Left forelimb (tissue), 1 donor: ENCODE measurements around the gene XYLT2.

Experiments used
- DNase-seq: peaks from one replicate; pipeline ENCODE4 v3.0.0-alpha.2; 2018; ENCODE audit warnings: low spot score

The XYLT2 gene

GRCh38 chr17:50348522-50349242, 2.8 kb downstream of the XYLT2 start:
- peak; percentile 53 for DNase-seq

- DNase-seq = peak; percentile 63
These were observed 3.3 kb downstream of the XYLT2 start for GRCh38 chr17:50349243-50349600.

- DNase-seq = peak; percentile 25
These were observed 4.8 kb downstream of the XYLT2 start for GRCh38 chr17:50350733-50351132.

GRCh38 chr17:50352072-50352692, 6.3 kb downstream of the XYLT2 start:
- peak; percentile 60 for DNase-seq

GRCh38 chr17:50352693-50353599, 7.0 kb downstream of the XYLT2 start:
- DNase-seq = no peak

- no peak for DNase-seq
These were observed 7.8 kb downstream of the XYLT2 start for GRCh38 chr17:50353600-50354195.

- peak; percentile 48 for DNase-seq
These were observed 8.3 kb downstream of the XYLT2 start for GRCh38 chr17:50354198-50354597.

GRCh38 chr17:50354776-50355175, 8.8 kb downstream of the XYLT2 start:
- DNase-seq = no peak

GRCh38 chr17:50355336-50355700, 9.4 kb downstream of the XYLT2 start:
- no peak for DNase-seq

- DNase-seq = no peak
These were observed 9.9 kb downstream of the XYLT2 start for GRCh38 chr17:50355701-50356341.

GRCh38 chr17:50356418-50356817, 10.5 kb downstream of the XYLT2 start:
- DNase-seq = no peak

- no peak for DNase-seq
These were observed 11.1 kb downstream of the XYLT2 start for GRCh38 chr17:50356892-50357510.

- no peak for DNase-seq
These were observed 12.3 kb downstream of the XYLT2 start for GRCh38 chr17:50358177-50358576.

GRCh38 chr17:50359005-50359699, 13.2 kb downstream of the XYLT2 start:
- DNase-seq = no peak

- DNase-seq = no peak
These were observed 14.1 kb downstream of the XYLT2 start for GRCh38 chr17:50359998-50360461.

GRCh38 chr17:50360486-50361115, 14.7 kb downstream of the XYLT2 start:
- DNase-seq = no peak

- DNase-seq = no peak
These were observed 15.9 kb downstream of the XYLT2 start for GRCh38 chr17:50361561-50362480.

GRCh38 chr17:50362661-50363060, 16.7 kb downstream of the XYLT2 start:
- DNase-seq = no peak
